K562 (cell line): ENCODE measurements around the gene SUPT20HL1. TPM values are rescaled to one million over a fixed set of nuclear protein-coding genes. Genes with fewer than 3 reads are reported as not detected.

ENCODE experiments used
- ATAC-seq: fragments of 200-7000 bp; cut with Tn5 transposase; 3 replicates; pipeline ENCODE4 v1.9.1; 2020; ENCODE audit warnings: moderate library complexity
- BruUV-seq: library from RNA; stranded (reverse); fragments of 400-500 nt; replicated peaks from 2 replicates; lab custom pipeline; 2021; lab: Mats Ljungman, UMichigan
- CTCF ChIA-PET: fragments of 300-600 bp; formaldehyde crosslinking; extraction: SDS; loops from one replicate; lab custom pipeline; 2021; ENCODE audit warnings: low intra/inter-chr PET ratio; lab: Yijun Ruan, JAX
- POLR2A ChIA-PET: fragments of 300-600, 350-650 bp; sonication (Branson Sonifier 250); formaldehyde crosslinking; extraction: SDS; loops from one replicate; lab custom pipeline; 2021; ENCODE audit warnings: antibody characterized with exemption, inconsistent platforms; lab: Yijun Ruan, JAX
- DNase-seq, 4 experiments: peaks; one replicate each; pipeline versions ENCODE4 v3.0.0 to v3.0.0-alpha.2; 2011 to 2018; ENCODE audit warnings: low spot score in 3 of 4, mixed read lengths in 3 of 4; ENCODE audit errors: extremely low read depth in 1 of 4
- FAIRE-seq: peaks from 2 replicates; lab custom pipeline; 2011; peaks lifted over from hg19 to GRCh38; lab: Jason Lieb, UNC
- H2AFZ ChIP-seq: 2 replicates; pipeline ENCODE4 v1.6.0; 2011; ENCODE audit warnings: low read depth, low read length, control low read depth, inconsistent platforms
- H3K27ac ChIP-seq: fragments of 200-600 bp; 3 replicates; pipeline ENCODE4 v1.8.0; 2011; ENCODE audit warnings: low read depth, mild to moderate bottlenecking, control low read depth, inconsistent platforms, low read length, moderate library complexity, mixed read lengths; ENCODE audit errors: extremely low read depth
- H3K27me3 ChIP-seq, 2 experiments: fragments of 300-600 bp in 1 of 2; 2 replicates in 1 of 2; 3 replicates in 1 of 2; pipeline versions ENCODE4 v1.6.0 to v1.8.0; 2011; ENCODE audit warnings: inconsistent platforms in 2 of 2, low read length in 2 of 2, mild to moderate bottlenecking in 1 of 2, mixed read lengths in 1 of 2, moderate library complexity in 1 of 2; ENCODE audit not compliant: control insufficient read depth in 2 of 2, insufficient read depth in 2 of 2
- H3K36me3 ChIP-seq: fragments of 300-600 bp; 3 replicates; pipeline ENCODE4 v1.8.0; 2011; ENCODE audit warnings: mild to moderate bottlenecking, low read length, inconsistent platforms; ENCODE audit not compliant: control insufficient read depth, insufficient read depth
- H3K4me1 ChIP-seq, 2 experiments: fragments of 200-600 bp in 1 of 2; replicated peaks in 1 of 2; 2 replicates in 1 of 2; 3 replicates in 1 of 2; pipeline versions ENCODE4 v1.5.1 to v1.8.0; 2011; ENCODE audit warnings: inconsistent platforms in 2 of 2, low read length in 2 of 2, mild to moderate bottlenecking in 1 of 2, mixed read lengths in 1 of 2, moderate library complexity in 1 of 2; ENCODE audit not compliant: control insufficient read depth in 2 of 2, insufficient read depth in 2 of 2
- H3K4me2 ChIP-seq: 2 replicates; pipeline ENCODE4 v1.6.1; 2011; ENCODE audit warnings: low read length, control low read depth, inconsistent platforms, mixed read lengths; ENCODE audit not compliant: insufficient read depth
- H3K4me3 ChIP-seq: fragments of 200-600 bp; sonication (generic), shearing (Covaris generic); 2 replicates; pipeline ENCODE4 v1.5.1; 2016; ENCODE audit warnings: control low read depth, inconsistent platforms
- H3K79me2 ChIP-seq: fragments of 200-600 bp; 3 replicates; pipeline ENCODE4 v1.8.0; 2011; ENCODE audit warnings: low read length, inconsistent platforms; ENCODE audit not compliant: control insufficient read depth, insufficient read depth
- H3K9ac ChIP-seq, 2 experiments: 2 replicates each; pipeline versions ENCODE4 v1.6.0 to v1.6.1; 2011; ENCODE audit warnings: low read depth in 2 of 2, low read length in 2 of 2, control low read depth in 1 of 2, inconsistent platforms in 1 of 2, mild to moderate bottlenecking in 1 of 2, mixed read lengths in 1 of 2; ENCODE audit not compliant: insufficient read depth in 1 of 2
- H3K9me1 ChIP-seq: one replicate; pipeline ENCODE4 v1.6.0; 2011; ENCODE audit warnings: inconsistent platforms, mild to moderate bottlenecking, low read length, moderate library complexity; ENCODE audit not compliant: control insufficient read depth, insufficient read depth
- H3K9me3 ChIP-seq: replicated peaks from 2 replicates; pipeline ENCODE4 v1.5.1; 2011; ENCODE audit warnings: low read depth, low read length, inconsistent platforms; ENCODE audit not compliant: control insufficient read depth, insufficient read depth
- H4K20me1 ChIP-seq: replicated peaks from 2 replicates; pipeline ENCODE4 v1.6.1; 2011; ENCODE audit warnings: low read length, inconsistent platforms, mixed read lengths; ENCODE audit not compliant: control insufficient read depth, insufficient read depth
- ETS2 ChIP-seq: IDR thresholded peaks from 2 replicates; pipeline ENCODE4 v1.6.1; 2016; ENCODE audit warnings: borderline replicate concordance, missing genetic modification characterization, mild to moderate bottlenecking, moderate library complexity, missing compliant biosample characterization; ENCODE audit not compliant: poor library complexity, severe bottlenecking
- HLTF ChIP-seq: fragments of 450-650 bp; IDR thresholded peaks from 2 replicates; pipeline ENCODE4 v1.6.1; 2016
- KDM5B ChIP-seq: fragments of 200-600 bp; sonication (generic); IDR thresholded peaks from 2 replicates; pipeline ENCODE4 v1.6.1; 2012; ENCODE audit warnings: low read depth, mild to moderate bottlenecking, moderate library complexity, low read length, control low read depth, inconsistent platforms; ENCODE audit not compliant: insufficient replicate concordance
- LCOR ChIP-seq: sonication (generic); formaldehyde crosslinking; IDR thresholded peaks from 2 replicates; pipeline ENCODE4 v1.8.0; 2022; ENCODE audit warnings: mild to moderate bottlenecking, missing genetic modification reagents
- THRA ChIP-seq: fragments of 450-650 bp; IDR thresholded peaks from 2 replicates; pipeline ENCODE4 v1.6.1; 2017; ENCODE audit warnings: mild to moderate bottlenecking, moderate library complexity
- ZNF445 ChIP-seq: fragments of 250-450 bp; sonication (Bioruptor Pico); IDR thresholded peaks from 2 replicates; pipeline ENCODE4 v1.4.0; 2020; ENCODE audit warnings: low read depth, mild to moderate bottlenecking, moderate library complexity
- WGBS: fragments of 100-300 bp; shearing (Covaris generic); methylation state at CpG from one replicate; pipeline ENCODE4 v1.1.6; 2016; ENCODE audit warnings: low coverage, mixed read lengths; ENCODE audit not compliant: insufficient coverage; ENCODE audit errors: missing lambda C conversion rate; 5-methylcytosine and 5-hydroxymethylcytosine counted together
- in situ Hi-C: fragments of 300-500 bp; cut with MboI; formaldehyde crosslinking; loops from 4 replicates; pipeline ENCODE4 v1.15.0; 2018; ENCODE audit warnings: inconsistent platforms, mixed read lengths
- intact Hi-C: fragments of 100-400 bp; cut with micrococcal nuclease; formaldehyde crosslinking; loops from 2 replicates; pipeline ENCODE4 v1.14.2; 2022
- polyA plus RNA-seq, 8 experiments: library from polyadenylated mRNA; depleted of rRNA in 4 of 8; stranded (reverse) in 5 of 8; unstranded in 3 of 8; fragments of >200 nt; fragmentation: Nextera tagmentation in 2 of 8; fragmentation: Illumina TruSeq in 1 of 8; extraction: Ambion mirVana in 2 of 8; extraction: Trizol in 1 of 8; gene quantifications; 2 replicates each; pipeline versions ENCODE4 v1.2.1 to v1.2.3, GENCODE V29; 2011 to 2014; ENCODE audit warnings: inconsistent platforms in 1 of 8, missing spikeins in 1 of 8
- total RNA-seq, 7 experiments: library from RNA; depleted of rRNA in 6 of 7; stranded (reverse); fragments of >200 nt in 6 of 7; fragmentation: Illumina TruSeq in 2 of 7; extraction: Trizol in 2 of 7; gene quantifications; 2 replicates each; pipeline versions ENCODE4 v1.2.1 to v1.2.3, GENCODE V29; 2011 to 2021; ENCODE audit warnings: low replicate concordance in 1 of 7

Gene SUPT20HL1
- total and polyA plus RNA-seq, 9 of the 15 experiments (the other 6 are each of a cell fraction or from before 2014, with no cell fraction given) = not detected

DNA sequence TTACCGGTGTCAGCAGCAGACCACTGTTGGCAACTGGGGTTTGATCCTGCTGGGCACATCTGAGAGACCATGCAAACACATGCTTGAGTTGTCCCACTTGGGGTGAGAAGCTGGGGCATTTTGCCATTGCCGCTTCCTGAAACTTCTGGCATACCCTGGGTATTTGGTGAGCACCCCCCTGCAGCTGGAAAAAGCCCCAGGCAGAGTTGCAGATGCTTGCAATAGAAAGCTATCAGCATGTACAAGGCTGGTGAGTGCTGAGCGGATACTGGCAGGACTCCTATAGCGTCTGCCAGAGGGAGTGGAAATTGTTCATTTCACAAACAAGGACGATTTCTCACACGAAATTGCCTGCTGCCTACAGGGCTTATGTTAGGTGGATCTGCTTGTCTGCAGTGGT, 32.3 kb downstream of the SUPT20HL1 start:
- Histone ChIP-seq H3K4me1 (no peaks in the 10 kb centered on the region), H3K4me2 (no peak overlapping the region), H3K27me3 (peaks cover 0 to 16% of the 10 kb centered on the region in 2 experiments; a peak in 3 of 5 replicates), H3K79me2 (no peaks in the 10 kb centered on the region), H3K36me3 (no peaks in the 10 kb centered on the region), H3K4me3 (no peak overlapping the region), H3K9ac (no peak overlapping the region), H3K9me3 (no peaks in the 10 kb centered on the region), H4K20me1 (no peaks in the 10 kb centered on the region), H2AFZ (no peak overlapping the region)
- ATAC-seq = no peak
- no TSS peak for BruUV-seq
- no peak for FAIRE-seq
- intact Hi-C loops (loop anchor here (10.0 kb wide), 1 partner anchor 752 kb away; no protein-coding TSS in a partner anchor), in situ Hi-C loops (no loop called here)
- CTCF ChIA-PET = interaction anchor here (0.6 kb wide), 1 partner anchor 441 kb away, joined by 3 read pairs; no protein-coding TSS in a partner anchor
- no peak for DNase-seq
- TF ChIP-seq ETS2 (tag) = no peak
- no peak for TF ChIP-seq KDM5B
- TF ChIP-seq ZNF445 (CRISPR knock-in tag) = no peak
- TF ChIP-seq THRA = no peak
- TF ChIP-seq HLTF = no peak
- no peak for TF ChIP-seq LCOR (CRISPR knock-in tag)
- TF ChIP-seq, all 486 proteins: peak for 0
- POLR2A ChIA-PET = no interaction called here
- Histone ChIP-seq H3K27ac (no peak overlapping the region), H3K9me1 (no peaks in the 10 kb centered on the region)
- 2% methylated on average over 5 of the region's 6 CpGs for WGBS
